NCI-H524 (cell line): ENCODE measurements around the gene IMPG2.

Source experiments
- DNase-seq, 2 experiments: peaks; one replicate each; lab custom pipeline; 2025; lab: John Stamatoyannopoulos, UW

IMPG2 gene

GRCh38 chr3:101273608-101274007, 46.8 kb downstream of the IMPG2 start:
- no peak for DNase-seq

GRCh38 chr3:101273156-101273555, 47.2 kb downstream of the IMPG2 start:
- DNase-seq, result no peak

GRCh38 chr3:101271728-101272127, 48.6 kb downstream of the IMPG2 start:
- no peak for DNase-seq

- no peak for DNase-seq
Observed at GRCh38 chr3:101270149-101270548, 50.2 kb downstream of the IMPG2 start.

- no peak for DNase-seq
Observed at GRCh38 chr3:101268971-101269671, 51.3 kb downstream of the IMPG2 start.

- no peak for DNase-seq
Observed at GRCh38 chr3:101268141-101268540, 52.2 kb downstream of the IMPG2 start.

GRCh38 chr3:101266566-101266965, 53.8 kb downstream of the IMPG2 start:
- no peak for DNase-seq

GRCh38 chr3:101266071-101266470, 54.3 kb downstream of the IMPG2 start:
- DNase-seq, result no peak

GRCh38 chr3:101262393-101263240, 57.8 kb downstream of the IMPG2 start:
- DNase-seq, result no peak

- no peak for DNase-seq
Observed at GRCh38 chr3:101261506-101261905, 58.9 kb downstream of the IMPG2 start.

GRCh38 chr3:101259485-101260341, 60.7 kb downstream of the IMPG2 start:
- DNase-seq, result no peak

- no peak for DNase-seq
Observed at GRCh38 chr3:101256511-101256910, 63.9 kb downstream of the IMPG2 start.

GRCh38 chr3:101255441-101255840, 64.9 kb downstream of the IMPG2 start:
- peak in 1 of 2 experiments; percentile 11 for DNase-seq

GRCh38 chr3:101253396-101253795, 67.0 kb downstream of the IMPG2 start:
- DNase-seq, result peak in 1 of 2 experiments; percentile 38

GRCh38 chr3:101252945-101253344, 67.4 kb downstream of the IMPG2 start:
- DNase-seq, result no peak

- no peak for DNase-seq
Observed at GRCh38 chr3:101252307-101252706, 68.1 kb downstream of the IMPG2 start.

- DNase-seq, result no peak
Observed at GRCh38 chr3:101251441-101251840, 68.9 kb downstream of the IMPG2 start.

- DNase-seq, result no peak
Observed at GRCh38 chr3:101249522-101249921, 70.9 kb downstream of the IMPG2 start.

GRCh38 chr3:101248736-101249135, 71.6 kb downstream of the IMPG2 start:
- no peak for DNase-seq

- DNase-seq, result no peak
Observed at GRCh38 chr3:101244212-101244575, 76.2 kb downstream of the IMPG2 start.

- DNase-seq, result no peak
Observed at GRCh38 chr3:101243285-101244211, 76.8 kb downstream of the IMPG2 start.
